Suppressor macrophage treated with lipopolysaccharide for 1 hour (primary cell): ENCODE results near the gene PITPNM3.
A peak's percentile ranks its signal among the peaks of the same experiment; 100 is the strongest.

Experiments
- DNase-seq, 3 donors: peaks; one replicate each; pipeline ENCODE4 v3.0.0-alpha.2; 2020 to 2022

The PITPNM3 gene

GRCh38 chr17:6525141-6525540, 31.2 kb downstream of the PITPNM3 start:
- DNase-seq, result no peak

- DNase-seq, result no peak
These were observed 31.8 kb downstream of the PITPNM3 start for GRCh38 chr17:6524520-6524919.

- no peak for DNase-seq
These were observed 32.5 kb downstream of the PITPNM3 start for GRCh38 chr17:6523809-6524355.

GRCh38 chr17:6523330-6523729, 33.0 kb downstream of the PITPNM3 start:
- no peak for DNase-seq

GRCh38 chr17:6521586-6521985, 34.8 kb downstream of the PITPNM3 start:
- DNase-seq, result peak; percentile 8 to 27 (median 9)

- peak in 2 of 3 donors; percentile 32 to 39 for DNase-seq
These were observed 39.3 kb downstream of the PITPNM3 start for GRCh38 chr17:6517062-6517461.

GRCh38 chr17:6514371-6514770, 42.0 kb downstream of the PITPNM3 start:
- DNase-seq, result no peak

GRCh38 chr17:6512552-6512951, 43.8 kb downstream of the PITPNM3 start:
- DNase-seq, result no peak

- DNase-seq, result peak in 2 of 3 donors; percentile 10 to 13
These were observed 45.9 kb downstream of the PITPNM3 start for GRCh38 chr17:6510321-6510977.

GRCh38 chr17:6509921-6510320, 46.4 kb downstream of the PITPNM3 start:
- DNase-seq, result no peak

- no peak for DNase-seq
These were observed 47.2 kb downstream of the PITPNM3 start for GRCh38 chr17:6509031-6509771.

GRCh38 chr17:6508519-6509030, 47.8 kb downstream of the PITPNM3 start:
- no peak for DNase-seq

GRCh38 chr17:6508016-6508415, 48.3 kb downstream of the PITPNM3 start:
- DNase-seq, result no peak

GRCh38 chr17:6507535-6507934, 48.8 kb downstream of the PITPNM3 start:
- no peak for DNase-seq

- no peak for DNase-seq
These were observed 49.6 kb downstream of the PITPNM3 start for GRCh38 chr17:6506679-6507231.

- DNase-seq, result no peak
These were observed 50.8 kb downstream of the PITPNM3 start for GRCh38 chr17:6505425-6506142.

GRCh38 chr17:6503641-6504195, 52.6 kb downstream of the PITPNM3 start:
- DNase-seq, result no peak

GRCh38 chr17:6502871-6503509, 53.4 kb downstream of the PITPNM3 start:
- DNase-seq, result no peak

GRCh38 chr17:6502142-6502541, 54.2 kb downstream of the PITPNM3 start:
- DNase-seq, result no peak

- DNase-seq, result no peak
These were observed 55.0 kb downstream of the PITPNM3 start for GRCh38 chr17:6501359-6501758.

GRCh38 chr17:6498901-6499540, 57.3 kb downstream of the PITPNM3 start:
- DNase-seq, result no peak

GRCh38 chr17:6498356-6498755, 58.0 kb downstream of the PITPNM3 start:
- no peak for DNase-seq
